GM15510 (cell line): ENCODE data around the gene ADAMTS3.

Experiments used
- POLR2A ChIP-seq: IDR thresholded peaks from 3 replicates; pipeline ENCODE4 v1.6.1; 2011; ENCODE audit warnings: borderline replicate concordance; ENCODE audit not compliant: insufficient read length; ENCODE audit errors: extremely low read depth

ADAMTS3 gene

DNA sequence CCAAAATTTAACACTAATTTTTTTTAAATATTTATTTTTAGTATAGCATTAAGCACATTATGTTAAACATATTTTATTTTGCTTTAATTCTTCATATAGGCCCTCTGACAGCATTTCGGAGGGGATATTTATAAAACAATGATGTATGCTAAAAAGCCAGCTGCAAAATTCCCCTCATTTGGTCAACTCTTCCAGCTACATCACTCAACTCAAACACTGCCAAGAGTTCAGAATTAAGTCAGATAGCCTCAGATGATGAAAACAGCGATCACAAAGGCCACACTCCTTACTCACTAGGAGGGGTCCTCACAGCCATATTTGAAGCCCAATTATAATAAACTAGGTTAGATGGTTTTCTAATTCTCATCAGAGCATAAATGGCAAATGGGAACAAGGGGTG, 146.6 kb downstream of the ADAMTS3 start:
- no peak for TF ChIP-seq POLR2A

DNA sequence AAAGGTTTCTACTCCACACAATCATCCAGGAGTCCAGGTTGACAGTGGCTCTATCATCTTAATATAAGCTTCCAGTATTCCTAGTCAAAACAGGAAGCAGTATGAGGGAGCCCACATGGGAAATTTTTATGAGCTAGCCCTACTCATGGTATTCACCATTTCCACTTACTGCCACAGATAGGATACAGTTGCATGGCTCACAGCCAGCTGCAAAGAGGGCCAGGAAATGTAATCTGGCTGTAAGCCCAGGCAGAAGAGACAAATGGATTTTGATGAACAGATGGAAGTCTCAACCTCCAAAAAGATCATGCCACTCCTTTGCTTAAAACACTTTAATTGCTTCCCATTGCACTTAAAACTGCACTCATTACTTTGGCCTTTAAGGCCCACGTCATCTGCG, 150.6 kb downstream of the ADAMTS3 start:
- TF ChIP-seq POLR2A = no peak

DNA sequence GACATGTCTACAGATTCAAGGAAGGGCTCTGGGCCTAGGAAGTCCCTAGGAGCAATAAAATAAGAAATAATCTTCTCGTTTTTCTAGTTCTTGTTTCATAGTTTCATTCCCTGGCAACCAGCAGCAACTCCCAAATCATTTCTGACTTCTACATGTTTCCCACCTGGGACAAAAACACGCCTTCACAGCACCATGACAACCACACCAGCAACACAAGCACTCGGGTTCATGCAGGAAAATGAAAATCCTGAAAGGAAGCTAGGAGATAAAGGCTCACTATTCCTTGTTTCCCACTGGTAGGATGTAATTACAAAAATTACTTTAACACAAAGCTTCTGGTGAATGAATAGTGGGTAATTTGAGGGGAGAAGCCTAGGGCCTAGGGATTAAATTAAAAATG, 158.9 kb downstream of the ADAMTS3 start:
- no peak for TF ChIP-seq POLR2A

DNA sequence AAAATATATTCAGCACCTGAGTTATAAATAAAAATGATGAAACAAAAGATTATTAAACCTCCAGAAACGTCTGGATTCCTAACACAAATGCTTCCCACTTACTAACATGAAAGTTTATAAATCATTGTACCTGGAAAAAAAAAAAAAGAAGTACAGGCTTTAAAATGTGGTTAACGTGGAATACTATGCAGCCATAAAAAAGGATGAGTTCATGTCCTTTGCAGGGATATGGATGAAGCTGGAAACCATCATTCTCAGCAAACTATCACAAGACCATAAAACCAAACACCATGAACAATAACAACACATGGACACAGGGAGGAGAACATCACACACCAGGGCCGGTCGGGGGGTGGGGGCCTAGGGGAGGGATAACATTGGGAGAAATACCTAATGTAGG, 160.5 kb downstream of the ADAMTS3 start:
- TF ChIP-seq POLR2A = no peak

DNA sequence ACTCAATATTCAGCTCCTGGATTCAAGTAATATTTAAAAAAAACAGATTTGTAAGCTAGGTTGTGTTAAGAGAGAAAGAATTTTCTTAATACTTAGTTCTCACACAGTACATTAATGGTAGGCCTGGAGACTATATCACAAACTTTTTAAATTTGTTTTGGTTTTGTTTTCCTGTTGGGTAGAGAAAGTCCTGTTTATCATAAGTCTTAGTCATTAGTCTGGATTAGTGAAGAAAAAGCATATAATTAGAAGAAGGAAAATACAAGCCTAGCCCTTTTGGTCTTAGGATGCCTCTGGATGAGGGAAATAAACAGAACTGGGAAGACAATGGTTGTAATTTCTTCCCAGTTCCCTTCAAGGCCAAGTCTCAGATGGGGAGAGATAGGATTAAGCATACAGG, 163.6 kb downstream of the ADAMTS3 start:
- TF ChIP-seq POLR2A = no peak

DNA sequence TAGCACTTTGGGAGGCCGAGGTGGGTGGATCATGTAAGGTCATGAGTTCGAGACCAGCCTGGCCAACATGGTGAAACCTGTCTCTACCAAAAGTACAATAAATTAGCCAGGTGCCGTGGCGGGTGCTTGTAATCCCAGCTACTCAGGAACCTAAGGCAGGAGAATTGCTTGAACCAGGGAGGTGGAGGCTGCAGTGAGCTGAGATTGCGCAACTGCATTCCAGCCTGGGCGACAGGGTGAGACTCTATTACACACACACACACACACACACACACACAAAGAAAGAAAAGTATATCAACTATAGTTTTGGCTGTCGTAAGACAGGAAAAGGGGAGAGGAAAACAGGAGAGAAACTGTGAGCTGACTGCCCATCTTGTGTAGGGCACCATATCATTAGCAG, 171.7 kb downstream of the ADAMTS3 start:
- TF ChIP-seq POLR2A = no peak

DNA sequence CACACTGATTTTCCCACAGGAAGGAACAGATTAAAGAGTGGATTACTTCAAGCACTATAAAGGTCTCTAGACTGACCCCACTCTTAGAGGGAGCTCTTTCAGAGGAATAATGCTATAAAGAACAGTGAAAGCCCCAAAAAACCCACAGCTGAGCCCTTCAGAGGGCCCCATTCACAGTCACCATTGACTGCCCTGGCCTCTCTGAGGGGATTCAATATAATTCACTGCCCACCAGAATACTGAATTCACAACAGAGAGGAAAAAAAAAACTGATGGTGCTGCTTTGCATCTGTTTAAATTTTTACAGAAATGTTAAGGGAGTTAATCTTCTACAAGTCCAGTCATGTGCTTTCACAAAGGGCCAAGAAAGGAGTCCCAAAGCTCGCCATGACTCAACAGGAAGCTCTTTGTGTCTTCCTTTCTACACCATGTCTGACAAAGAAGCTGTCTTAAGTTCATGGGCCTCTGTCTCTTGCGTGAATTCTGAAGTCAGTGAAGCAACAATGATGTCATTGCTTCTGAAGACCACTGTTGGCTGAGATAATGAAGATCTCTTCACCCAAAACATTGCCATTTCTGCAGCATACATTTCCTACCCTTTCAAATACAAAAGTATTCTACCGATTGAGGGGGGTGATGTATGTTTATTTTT, 174.9 kb downstream of the ADAMTS3 start:
- TF ChIP-seq POLR2A = no peak

DNA sequence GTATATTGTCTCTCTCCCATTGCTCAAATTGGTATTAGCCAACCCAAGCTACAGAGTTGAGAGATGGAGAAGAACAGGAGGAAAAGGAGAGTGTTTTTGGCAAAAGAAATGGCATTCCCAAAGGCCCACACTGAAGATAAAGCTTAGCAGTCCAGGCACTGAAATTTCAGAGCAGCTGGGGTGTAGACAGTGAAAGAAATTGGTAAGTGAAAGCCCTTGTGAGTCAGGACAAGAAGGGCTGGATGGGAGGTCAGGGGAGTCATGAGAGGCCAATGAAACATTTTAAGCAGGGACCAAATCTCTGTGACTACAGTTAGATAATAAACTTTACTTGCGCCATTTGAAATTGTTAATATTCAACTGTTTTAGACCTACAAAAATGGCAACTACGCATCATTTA, 177.7 kb downstream of the ADAMTS3 start:
- TF ChIP-seq POLR2A = no peak

DNA sequence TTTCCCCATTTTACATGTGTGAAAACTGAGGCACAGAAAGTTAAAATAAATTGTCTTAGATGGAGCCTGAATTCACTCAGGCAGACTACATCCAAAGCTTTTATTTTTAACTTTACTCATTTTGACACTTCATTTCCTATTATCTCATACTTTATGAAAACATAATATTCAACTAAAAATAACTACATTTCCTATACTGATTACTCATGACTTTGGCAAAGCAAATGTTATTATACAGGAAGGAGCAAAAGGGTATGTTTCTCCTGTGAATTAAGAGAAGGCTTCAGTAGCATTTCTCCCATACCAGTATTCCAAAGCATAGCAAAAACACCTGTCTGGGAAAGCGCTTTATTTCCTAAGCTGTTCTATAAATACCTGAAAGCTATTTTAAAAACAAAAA, 178.6 kb downstream of the ADAMTS3 start:
- TF ChIP-seq POLR2A = no peak

DNA sequence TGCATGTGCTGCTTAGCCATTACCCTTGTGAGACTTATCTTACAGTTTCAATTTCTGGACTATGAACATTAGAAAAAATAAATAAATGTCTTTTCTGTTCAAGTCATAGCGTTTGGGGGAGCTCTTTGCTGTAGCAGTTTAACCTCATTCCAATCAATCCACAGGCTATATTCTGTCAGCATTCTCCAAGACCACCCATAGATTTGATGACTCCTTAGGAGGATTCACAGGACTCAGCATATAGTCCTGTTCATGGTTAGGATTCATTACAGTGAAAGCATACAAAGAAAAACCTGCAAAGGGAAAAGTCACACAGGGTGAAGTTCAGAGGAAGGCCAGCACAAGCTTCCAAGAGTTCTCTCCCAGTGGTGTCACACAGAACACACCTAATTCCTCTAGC, 180.5 kb downstream of the ADAMTS3 start:
- TF ChIP-seq POLR2A = no peak

DNA sequence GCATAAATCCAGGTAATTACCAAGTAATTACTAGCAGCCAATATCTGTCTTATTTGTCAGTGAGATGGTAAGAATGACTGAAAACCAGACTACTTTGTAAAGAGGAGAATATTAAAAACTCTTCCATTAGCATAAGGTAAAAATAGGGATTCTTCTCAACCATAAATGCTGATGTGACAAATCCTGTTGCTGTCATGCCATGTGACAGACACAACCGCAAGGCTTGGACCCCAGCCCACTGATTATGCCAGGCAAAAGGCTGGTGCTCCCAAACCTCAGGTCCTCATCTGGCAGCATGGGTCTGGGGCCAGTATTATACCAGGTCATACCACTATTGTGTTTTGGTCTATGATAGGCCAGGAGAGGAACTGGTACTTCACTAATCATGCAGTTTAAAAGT, 181.1 kb downstream of the ADAMTS3 start:
- no peak for TF ChIP-seq POLR2A

DNA sequence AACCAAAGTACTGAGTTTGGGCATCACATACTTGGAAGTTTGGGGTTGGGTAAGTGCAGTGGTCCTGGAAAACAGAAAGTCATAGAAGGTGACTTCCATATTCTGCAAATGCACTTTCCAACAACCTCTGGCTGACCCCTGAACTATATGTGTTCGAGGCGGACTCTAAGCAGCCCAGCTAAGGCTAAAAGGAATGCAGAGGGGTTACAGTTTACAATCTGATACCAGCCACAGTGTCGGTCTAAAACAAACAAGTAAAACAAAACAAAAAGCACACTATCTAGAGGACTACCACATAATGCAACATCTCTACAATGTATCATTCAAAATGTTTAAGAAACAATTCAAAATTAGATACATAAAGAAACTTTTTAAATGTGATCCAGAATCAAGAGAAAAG, 185.6 kb downstream of the ADAMTS3 start:
- TF ChIP-seq POLR2A = no peak

DNA sequence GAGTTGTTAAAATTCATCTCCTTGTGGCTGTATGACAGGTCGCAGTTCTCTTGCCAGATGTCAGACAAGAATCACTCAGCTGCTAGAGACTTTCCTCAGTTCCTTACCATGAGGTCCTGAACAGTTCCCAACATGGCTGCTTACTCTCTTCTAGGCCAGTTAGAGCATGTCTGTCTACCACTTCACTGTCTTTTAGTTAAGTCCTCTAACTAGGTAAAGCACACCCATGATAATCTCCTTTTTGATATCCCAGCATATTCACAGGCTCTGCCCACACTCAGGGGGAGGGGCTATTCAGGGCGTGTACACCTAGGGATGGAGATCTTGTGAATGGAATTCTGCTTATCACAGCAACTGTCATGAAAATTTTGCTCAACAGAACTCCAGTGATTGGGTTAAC, 190.1 kb downstream of the ADAMTS3 start:
- TF ChIP-seq POLR2A = no peak

DNA sequence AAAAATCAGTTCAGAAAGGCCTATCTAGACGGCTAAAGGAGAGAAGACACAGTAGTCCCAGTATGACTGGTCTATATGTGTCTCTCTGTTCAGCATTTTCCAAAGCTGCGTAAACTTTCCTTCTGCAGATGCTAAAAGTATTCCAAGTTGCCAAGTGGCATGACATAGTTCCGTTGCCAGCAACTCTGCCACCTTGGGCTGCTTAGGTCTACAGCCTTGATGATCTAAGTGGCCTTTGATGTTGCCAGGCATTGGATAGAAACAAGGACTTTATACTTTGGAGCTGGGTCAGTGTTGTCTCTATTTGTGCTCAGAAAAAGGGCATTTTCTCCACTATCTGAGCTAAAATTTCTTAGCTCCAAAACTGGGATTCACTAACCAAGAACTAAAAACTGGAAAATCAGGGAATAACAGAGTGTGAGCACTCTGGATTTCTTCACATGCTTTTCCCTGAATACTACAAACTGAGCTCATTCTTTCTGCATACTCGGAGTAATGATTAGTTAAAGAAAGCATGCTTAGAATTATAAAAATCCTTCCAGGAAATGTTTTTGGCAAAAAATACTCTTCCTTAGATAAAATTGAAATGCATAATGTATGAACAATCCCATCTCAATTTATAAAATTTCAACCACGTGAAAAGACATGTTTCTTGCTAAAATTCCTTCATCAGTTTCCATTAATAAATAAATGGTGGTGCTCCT, 191.4 kb downstream of the ADAMTS3 start:
- no peak for TF ChIP-seq POLR2A

DNA sequence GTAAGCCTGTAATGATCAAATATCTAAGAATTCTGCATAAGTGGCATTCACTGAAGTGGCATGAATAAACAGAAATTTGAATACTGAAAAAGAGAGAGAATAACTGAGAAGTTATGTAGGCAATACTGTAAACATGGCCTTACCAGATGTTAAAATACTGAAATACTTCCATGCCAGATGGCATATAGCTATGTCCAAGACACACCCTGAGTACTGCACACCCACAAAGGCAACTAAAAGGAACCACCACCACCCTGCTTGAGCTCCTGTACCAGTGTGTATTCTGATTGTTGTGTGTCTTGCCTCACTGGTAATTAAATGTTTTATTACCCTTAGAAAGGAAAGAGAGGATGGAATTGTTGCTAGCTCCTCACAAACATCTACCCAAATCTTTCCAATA, 192.1 kb downstream of the ADAMTS3 start:
- TF ChIP-seq POLR2A = no peak

DNA sequence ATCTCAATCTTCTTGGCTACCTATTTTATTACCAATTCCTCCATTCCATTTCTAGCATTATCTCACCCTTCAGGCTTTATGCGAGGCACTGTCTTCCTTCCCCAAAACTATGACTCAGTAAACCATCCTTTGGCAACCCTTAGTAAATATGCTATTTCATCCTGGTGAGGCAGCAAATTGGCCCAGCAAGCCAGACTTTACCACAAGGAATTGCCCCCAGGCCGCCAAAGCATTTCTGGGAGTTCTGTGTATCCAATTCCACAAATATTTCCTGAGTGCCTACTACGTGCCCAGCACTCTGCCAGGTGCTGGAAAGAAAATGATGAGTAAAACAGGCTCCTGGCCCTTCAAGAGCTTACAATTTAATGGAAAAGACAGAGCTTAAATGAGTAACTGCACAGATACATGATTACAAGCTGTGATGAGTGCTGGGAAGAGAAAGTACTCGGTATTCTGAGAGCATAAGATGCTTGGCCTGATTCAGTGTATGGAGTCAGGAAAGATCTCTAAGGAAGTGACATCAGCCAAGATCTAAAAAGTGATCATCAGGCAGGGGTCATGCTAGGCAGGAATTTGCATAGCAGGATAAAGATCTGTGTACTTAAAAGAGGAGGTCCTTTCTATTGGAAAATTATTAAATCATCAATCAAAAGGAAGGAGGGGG, 193.8 kb downstream of the ADAMTS3 start:
- no peak for TF ChIP-seq POLR2A

DNA sequence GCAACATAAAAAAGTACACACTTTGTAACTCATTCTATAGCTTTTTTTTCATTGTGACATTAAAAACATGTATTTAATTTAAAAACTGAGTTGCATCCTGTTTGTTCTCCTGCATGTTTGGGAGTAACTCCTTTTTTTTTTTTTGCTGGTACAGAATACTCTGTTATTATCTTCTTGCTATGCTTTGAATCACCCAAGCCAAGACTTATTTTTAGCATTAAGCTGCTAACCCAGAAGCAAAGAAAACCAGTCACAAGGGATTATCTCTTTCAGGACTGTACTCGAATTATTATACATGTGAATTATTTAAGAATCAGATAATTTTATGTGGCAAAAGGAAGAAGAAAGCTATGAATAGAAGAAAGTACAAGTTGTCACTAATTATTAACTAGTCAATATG, 194.9 kb downstream of the ADAMTS3 start:
- no peak for TF ChIP-seq POLR2A

DNA sequence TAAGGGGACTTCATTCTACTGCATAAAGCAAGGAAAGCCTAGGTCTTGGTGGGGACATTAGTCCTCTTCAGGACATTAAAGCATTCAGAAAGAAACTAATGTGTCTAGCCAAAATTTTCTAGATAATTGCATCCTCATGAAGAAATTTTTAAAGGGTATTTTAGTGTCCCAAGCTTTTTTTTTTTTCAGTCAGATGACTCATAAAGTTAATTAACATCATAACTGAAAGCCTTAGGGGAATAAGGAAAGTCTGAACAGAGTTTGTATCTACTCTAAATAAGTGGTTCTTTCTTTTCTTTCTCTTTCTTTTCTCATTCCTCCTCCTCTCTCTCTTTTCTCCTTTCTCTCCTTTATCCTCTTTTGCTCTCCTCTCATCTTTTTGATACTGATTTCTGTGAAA, 202.4 kb downstream of the ADAMTS3 start:
- no peak for TF ChIP-seq POLR2A
